H1 (cell line): ENCODE measurements around the gene PRR29. TPM values are rescaled to one million over a fixed set of nuclear protein-coding genes. Genes with fewer than 3 reads are reported as not detected.

Experiments
- CTCF ChIA-PET: fragments of 300-600 bp; sonication (Branson Sonifier 250); formaldehyde crosslinking; loops from one replicate; lab custom pipeline; 2021; ENCODE audit not compliant: partially characterized antibody; lab: Charles Lee
- POLR2A ChIA-PET: fragments of 300-600 bp; sonication (Branson Sonifier 250); formaldehyde crosslinking; loops from one replicate; lab custom pipeline; 2021; ENCODE audit warnings: inconsistent platforms; ENCODE audit not compliant: partially characterized antibody; lab: Charles Lee
- DNase-seq, 2 experiments: peaks; one replicate each; pipeline versions ENCODE4 v3.0.0 to v3.0.0-alpha.2; 2010 to 2022; ENCODE audit warnings: low spot score in 2 of 2, low read depth in 1 of 2, mixed read lengths in 1 of 2
- FAIRE-seq: peaks from 2 replicates; lab custom pipeline; 2011; peaks lifted over from hg19 to GRCh38; lab: Jason Lieb, UNC
- H2AFZ ChIP-seq: 2 replicates; pipeline ENCODE4 v1.8.1; 2012; ENCODE audit warnings: low read length, inconsistent platforms
- H2AK5ac ChIP-seq: 2 replicates; pipeline ENCODE4 v1.6.1; 2013; ENCODE audit warnings: low read depth, low read length
- H2BK120ac ChIP-seq: replicated peaks from 2 replicates; pipeline ENCODE3; 2013; ENCODE audit warnings: low read depth, low read length, inconsistent platforms
- H2BK12ac ChIP-seq: 2 replicates; pipeline ENCODE4 v1.6.1; 2013; ENCODE audit warnings: low read depth, low read length
- H2BK15ac ChIP-seq: 2 replicates; pipeline ENCODE4 v1.6.1; 2013; ENCODE audit warnings: low read length
- H2BK20ac ChIP-seq: 2 replicates; pipeline ENCODE4 v1.6.1; 2013; ENCODE audit warnings: low read length
- H2BK5ac ChIP-seq: 2 replicates; pipeline ENCODE4 v1.6.1; 2013; ENCODE audit warnings: low read depth, low read length
- H3K14ac ChIP-seq: 2 replicates; pipeline ENCODE4 v1.6.1; 2013; ENCODE audit warnings: inconsistent platforms; ENCODE audit not compliant: insufficient read length
- H3K18ac ChIP-seq: 2 replicates; pipeline ENCODE4 v1.6.1; 2013; ENCODE audit warnings: low read length; ENCODE audit errors: extremely low read depth
- H3K23ac ChIP-seq: 2 replicates; pipeline ENCODE4 v1.6.1; 2013; ENCODE audit warnings: inconsistent platforms; ENCODE audit not compliant: insufficient read length
- H3K23me2 ChIP-seq: 2 replicates; pipeline ENCODE4 v1.6.1; 2013; ENCODE audit warnings: low read depth, low read length
- H3K27ac ChIP-seq: 2 replicates; pipeline ENCODE4 v1.6.1; 2011; ENCODE audit warnings: low read depth, low read length, inconsistent platforms
- H3K27me3 ChIP-seq, 4 experiments: replicated peaks in 1 of 4; 1 replicate in 1 of 4; 2 replicates in 3 of 4; pipeline versions ENCODE4 v1.6.1 to v1.8.1; 2011 to 2013; ENCODE audit warnings: low read length in 3 of 4, mild to moderate bottlenecking in 3 of 4, inconsistent platforms in 2 of 4, mixed read lengths in 2 of 4, moderate library complexity in 1 of 4; ENCODE audit not compliant: control insufficient read depth in 3 of 4, insufficient read depth in 3 of 4; ENCODE audit errors: extremely low read depth in 1 of 4
- H3K36me3 ChIP-seq, 4 experiments: 2 replicates each; pipeline versions ENCODE4 v1.6.1 to v1.8.1; 2011 to 2013; ENCODE audit warnings: mild to moderate bottlenecking in 4 of 4, low read length in 3 of 4, moderate library complexity in 2 of 4, control low read depth in 1 of 4, inconsistent platforms in 1 of 4; ENCODE audit not compliant: insufficient read depth in 4 of 4, control insufficient read depth in 2 of 4
- H3K4ac ChIP-seq: replicated peaks from 2 replicates; pipeline ENCODE3; 2013; ENCODE audit warnings: low read length, low read depth, mixed read lengths, inconsistent platforms; ENCODE audit not compliant: insufficient read length
- H3K4me1 ChIP-seq, 4 experiments: replicated peaks in 1 of 4; 1 replicate in 1 of 4; 2 replicates in 3 of 4; pipeline versions ENCODE4 v1.6.1 to v1.8.1; 2011 to 2013; ENCODE audit warnings: low read length in 3 of 4, inconsistent platforms in 2 of 4, mixed read lengths in 1 of 4; ENCODE audit not compliant: insufficient read depth in 4 of 4, control insufficient read depth in 3 of 4
- H3K4me2 ChIP-seq, 2 experiments: 2 replicates each; pipeline versions ENCODE4 v1.6.1 to v1.8.1; 2011 to 2013; ENCODE audit warnings: low read depth in 2 of 2, low read length in 2 of 2, control low read depth in 1 of 2, inconsistent platforms in 1 of 2, mild to moderate bottlenecking in 1 of 2; ENCODE audit not compliant: insufficient read depth in 1 of 2
- H3K4me3 ChIP-seq, 4 experiments: fragments of 200-600, 300-600 bp in 1 of 4; sonication (generic), shearing (Covaris generic), sonication (Bioruptor Twin) in 1 of 4; 2 replicates each; pipeline versions ENCODE4 v1.5.1 to v1.8.1; 2011 to 2016; ENCODE audit warnings: low read length in 4 of 4, low read depth in 3 of 4, control low read depth in 2 of 4, inconsistent platforms in 2 of 4, mild to moderate bottlenecking in 2 of 4, mixed read lengths in 1 of 4, moderate library complexity in 1 of 4; ENCODE audit not compliant: insufficient read depth in 2 of 4; ENCODE audit errors: extremely low read depth in 1 of 4
- H3K56ac ChIP-seq: replicated peaks from 2 replicates; pipeline ENCODE3; 2013; ENCODE audit warnings: low read depth, mild to moderate bottlenecking, mixed read lengths, low read length, inconsistent platforms; ENCODE audit not compliant: insufficient read length
- H3K79me1 ChIP-seq: 2 replicates; pipeline ENCODE4 v1.6.1; 2013; ENCODE audit warnings: low read depth, low read length, control low read depth
- H3K79me2 ChIP-seq, 2 experiments: 2 replicates each; pipeline versions ENCODE4 v1.6.1 to v1.8.1; 2012 to 2013; ENCODE audit warnings: low read length in 2 of 2, mild to moderate bottlenecking in 2 of 2, inconsistent platforms in 1 of 2; ENCODE audit not compliant: insufficient read depth in 2 of 2, control insufficient read depth in 1 of 2
- H3K9ac ChIP-seq, 4 experiments: replicated peaks in 1 of 4; 1 replicate in 1 of 4; 2 replicates in 3 of 4; pipeline versions ENCODE4 v1.6.1 to v1.8.1; 2011 to 2013; ENCODE audit warnings: low read depth in 3 of 4, low read length in 3 of 4, control low read depth in 2 of 4, mild to moderate bottlenecking in 2 of 4, moderate library complexity in 2 of 4, inconsistent platforms in 1 of 4; ENCODE audit errors: extremely low read depth in 1 of 4
- H3K9me3 ChIP-seq, 2 experiments: 2 replicates each; pipeline versions ENCODE4 v1.6.1 to v1.8.1; 2012 to 2013; ENCODE audit warnings: mild to moderate bottlenecking in 2 of 2, moderate library complexity in 2 of 2, control low read depth in 1 of 2, inconsistent platforms in 1 of 2, low read depth in 1 of 2, low read length in 1 of 2, mixed read lengths in 1 of 2; ENCODE audit not compliant: insufficient read depth in 2 of 2
- H4K20me1 ChIP-seq, 2 experiments: replicated peaks in 1 of 2; 2 replicates each; pipeline versions ENCODE3 to v1.8.1; 2011 to 2013; ENCODE audit warnings: inconsistent platforms in 2 of 2, low read length in 2 of 2, mild to moderate bottlenecking in 1 of 2; ENCODE audit not compliant: insufficient read depth in 2 of 2, control insufficient read depth in 1 of 2
- H4K5ac ChIP-seq: 2 replicates; pipeline ENCODE4 v1.6.1; 2013; ENCODE audit warnings: low read length, low read depth, mixed read lengths, inconsistent platforms; ENCODE audit not compliant: insufficient read length
- H4K8ac ChIP-seq: 2 replicates; pipeline ENCODE4 v1.8.0; 2013; ENCODE audit warnings: mild to moderate bottlenecking, moderate library complexity, low read length, inconsistent platforms; ENCODE audit not compliant: insufficient read depth; ENCODE audit errors: extremely low read depth
- H4K91ac ChIP-seq: replicated peaks from 2 replicates; pipeline ENCODE3; 2013; ENCODE audit warnings: low read length, mixed read lengths, inconsistent platforms; ENCODE audit not compliant: insufficient read length
- CEBPB ChIP-seq: IDR thresholded peaks from 2 replicates; pipeline ENCODE4 v1.6.1; 2012; ENCODE audit warnings: low read depth, low read length
- CHD2 ChIP-seq: IDR thresholded peaks from 2 replicates; pipeline ENCODE4 v1.6.1; 2012; ENCODE audit warnings: low read length, improper control_type of control experiment
- JUND ChIP-seq: IDR thresholded peaks from 2 replicates; pipeline ENCODE4 v1.6.1; 2011; ENCODE audit warnings: mild to moderate bottlenecking, improper control_type of control experiment, low read length
- MAFK ChIP-seq: IDR thresholded peaks from 2 replicates; pipeline ENCODE4 v1.6.1; 2012; ENCODE audit warnings: low read depth, mild to moderate bottlenecking, improper control_type of control experiment, low read length
- SP4 ChIP-seq: IDR thresholded peaks from 2 replicates; pipeline ENCODE4 v1.6.1; 2012; ENCODE audit warnings: low read length, inconsistent platforms
- SRF ChIP-seq: IDR thresholded peaks from 2 replicates; pipeline ENCODE4 v1.6.1; 2011; ENCODE audit warnings: mild to moderate bottlenecking, low read depth, low read length, moderate library complexity
- ZNF274 ChIP-seq: IDR thresholded peaks from 2 replicates; pipeline ENCODE4 v1.7.0; 2012; ENCODE audit warnings: low read length, borderline replicate concordance; ENCODE audit errors: extremely low read depth
- WGBS, 2 experiments: shearing (Covaris generic) in 1 of 2; methylation state at CpG; one replicate each; pipeline versions ENCODE4 v1.1.6 to v1.1.7; 2013 to 2015; ENCODE audit warnings: low lambda C conversion rate in 2 of 2, mixed read lengths in 2 of 2, inconsistent platforms in 1 of 2, low coverage in 1 of 2, missing lambda C conversion rate in 1 of 2; ENCODE audit not compliant: insufficient replicate concordance in 2 of 2, insufficient coverage in 1 of 2, insufficient read length in 1 of 2; ENCODE audit errors: extremely low coverage in 1 of 2, missing lambda C conversion rate in 1 of 2; 5-methylcytosine and 5-hydroxymethylcytosine counted together
- polyA plus RNA-seq, 7 experiments: library from polyadenylated mRNA; depleted of rRNA in 3 of 7; stranded (reverse) in 5 of 7; unstranded in 2 of 7; fragments of >200 nt in 5 of 7; fragments of 200-250 nt in 2 of 7; gene quantifications; 1 replicate in 5 of 7; 2 replicates in 1 of 7; 4 replicates in 1 of 7; pipeline versions ENCODE4 v1.2.1 to v1.2.3, GENCODE V29; 2011 to 2013; ENCODE audit warnings: missing spikeins in 2 of 7, mixed read lengths in 2 of 7
- total RNA-seq: library from RNA; stranded (reverse); fragmentation: NEBNext Ultra II Directional; extraction: Animal tissue kit (Norgen Biotek cat#: 25700); gene quantifications from 2 replicates; pipeline ENCODE4 v1.2.1, GENCODE V29; 2021
- TF ChIP-seq, protein P1 (sequence below): IDR thresholded peaks from 2 replicates; pipeline ENCODE4 v1.6.1; 2011; ENCODE audit warnings: low read depth, mild to moderate bottlenecking, low read length; ENCODE audit not compliant: insufficient read depth

PRR29 gene
- total and polyA plus RNA-seq, 2 of the 8 experiments (the other 6 are each of a cell fraction or from before 2014, with no cell fraction given), result 0.67 to 0.83 TPM

DNA sequence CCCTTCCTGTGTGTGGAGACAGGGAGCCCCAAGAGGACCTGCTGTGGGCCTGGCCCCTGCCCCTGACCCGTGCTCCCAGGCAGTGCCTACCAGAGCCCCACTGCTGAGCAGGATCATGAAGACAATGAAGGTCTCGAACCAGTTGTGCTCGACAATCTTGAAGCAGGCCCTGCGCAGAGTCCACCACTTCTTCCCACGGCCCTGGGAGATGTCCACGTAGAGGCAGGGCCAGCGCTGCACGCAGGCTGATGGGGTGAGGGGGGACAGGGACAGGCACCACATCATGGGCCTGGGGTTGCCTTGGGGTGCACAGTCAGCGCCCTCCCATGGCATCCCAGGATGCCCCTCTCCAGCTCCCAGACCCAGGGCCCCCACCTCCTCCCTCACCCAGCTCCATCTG is 49.6 kb upstream of the PRR29 start:
- POLR2A ChIA-PET, result interaction anchor here (0.7 to 1.5 kb wide), 5 partner anchors 10 to 50 kb away, joined by 3 to 5 read pairs (median 3); no protein-coding TSS in a partner anchor
- Histone ChIP-seq H3K18ac (no peak overlapping the region), H3K9ac (no peak overlapping the region), H3K9me3 (no peaks in the 10 kb centered on the region), H2BK5ac (no peak overlapping the region), H3K56ac (no peak overlapping the region), H3K23ac (no peak overlapping the region), H3K23me2 (no peaks in the 10 kb centered on the region), H3K27me3 (no peaks in the 10 kb centered on the region), H4K5ac (no peak overlapping the region), H2AK5ac (no peak overlapping the region), H3K27ac (no peak overlapping the region), H3K79me1 (no peaks in the 10 kb centered on the region), H3K4me2 (no peak overlapping the region), H2AFZ (no peak overlapping the region), H3K4ac (no peak overlapping the region), H2BK120ac (no peak overlapping the region), H2BK12ac (no peak overlapping the region), H2BK15ac (no peak overlapping the region), H3K4me1 (peaks cover 0 to 8% (median 1%) of the 10 kb centered on the region in 4 experiments; a peak in 3 of 7 replicates), H3K36me3 (no peaks in the 10 kb centered on the region), H4K91ac (no peak overlapping the region), H4K8ac (no peak overlapping the region), H3K14ac (no peak overlapping the region), H4K20me1 (no peaks in the 10 kb centered on the region), H3K4me3 (no peak overlapping the region), H2BK20ac (no peak overlapping the region), H3K79me2 (no peaks in the 10 kb centered on the region)
- CTCF ChIA-PET, result interaction anchor here (0.6 to 14.4 kb wide), 7 partner anchors 9 to 67 kb away, joined by 3 to 270 read pairs (median 13); partner anchors contain the start of genes CD79B, CSHL1, GH1 and GH2
- WGBS, 2 experiments, result 94% methylated on average over 9 of the region's 9 CpGs; no CpG with 5 or more reads in 1 of the 2 experiments
- FAIRE-seq (no peak), DNase-seq (no peak)
- TF ChIP-seq ZNF274 (no peak), SP4 (no peak), CEBPB (no peak), JUND (no peak), CHD2 (no peak), MAFK (no peak), SRF (no peak)
- TF ChIP-seq, protein P1, sequence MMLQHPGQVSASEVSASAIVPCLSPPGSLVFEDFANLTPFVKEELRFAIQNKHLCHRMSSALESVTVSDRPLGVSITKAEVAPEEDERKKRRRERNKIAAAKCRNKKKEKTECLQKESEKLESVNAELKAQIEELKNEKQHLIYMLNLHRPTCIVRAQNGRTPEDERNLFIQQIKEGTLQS, result no peak
